Type B pancreatic cell (in vitro differentiated cells): ENCODE results near the gene GSTP1. TPM values are rescaled to one million over a fixed set of nuclear protein-coding genes. Genes with fewer than 3 reads are reported as not detected.

Experiments
- DNase-seq: peaks from one replicate; pipeline ENCODE4 v3.0.0; 2021; ENCODE audit warnings: mixed read lengths; ENCODE audit not compliant: unreplicated experiment; ENCODE audit errors: extremely low spot score
- H3K27ac Mint-ChIP-seq: 2 replicates; pipeline ENCODE4 v1.8.0; 2021; ENCODE audit warnings: mild to moderate bottlenecking, mixed read lengths
- H3K27me3 Mint-ChIP-seq: 2 replicates; pipeline ENCODE4 v1.8.0; 2021; ENCODE audit warnings: mixed read lengths
- H3K36me3 Mint-ChIP-seq: 2 replicates; pipeline ENCODE4 v1.8.0; 2021; ENCODE audit warnings: mixed read lengths
- H3K4me1 Mint-ChIP-seq: one replicate; pipeline ENCODE4 v1.8.0; 2021; ENCODE audit warnings: mixed read lengths; ENCODE audit not compliant: unreplicated experiment
- H3K4me3 Mint-ChIP-seq: 2 replicates; pipeline ENCODE4 v1.8.0; 2021; ENCODE audit warnings: mild to moderate bottlenecking, mixed read lengths
- H3K9me3 Mint-ChIP-seq: 2 replicates; pipeline ENCODE4 v1.8.0; 2021; ENCODE audit warnings: mixed read lengths
- CTCF ChIP-seq: fragments of 200-600 bp; sonication (generic); conservative IDR thresholded peaks from 2 replicates; pipeline ENCODE4 v1.5.0; 2021; ENCODE audit warnings: antibody characterized with exemption, mild to moderate bottlenecking
- total RNA-seq: library from RNA; stranded (reverse); gene quantifications from 2 replicates; pipeline ENCODE4 v1.2.1, GENCODE V29; 2021; ENCODE audit warnings: low replicate concordance

The GSTP1 gene
- total RNA-seq, 1 donor from 2014 or later: 1,009 TPM

DNA sequence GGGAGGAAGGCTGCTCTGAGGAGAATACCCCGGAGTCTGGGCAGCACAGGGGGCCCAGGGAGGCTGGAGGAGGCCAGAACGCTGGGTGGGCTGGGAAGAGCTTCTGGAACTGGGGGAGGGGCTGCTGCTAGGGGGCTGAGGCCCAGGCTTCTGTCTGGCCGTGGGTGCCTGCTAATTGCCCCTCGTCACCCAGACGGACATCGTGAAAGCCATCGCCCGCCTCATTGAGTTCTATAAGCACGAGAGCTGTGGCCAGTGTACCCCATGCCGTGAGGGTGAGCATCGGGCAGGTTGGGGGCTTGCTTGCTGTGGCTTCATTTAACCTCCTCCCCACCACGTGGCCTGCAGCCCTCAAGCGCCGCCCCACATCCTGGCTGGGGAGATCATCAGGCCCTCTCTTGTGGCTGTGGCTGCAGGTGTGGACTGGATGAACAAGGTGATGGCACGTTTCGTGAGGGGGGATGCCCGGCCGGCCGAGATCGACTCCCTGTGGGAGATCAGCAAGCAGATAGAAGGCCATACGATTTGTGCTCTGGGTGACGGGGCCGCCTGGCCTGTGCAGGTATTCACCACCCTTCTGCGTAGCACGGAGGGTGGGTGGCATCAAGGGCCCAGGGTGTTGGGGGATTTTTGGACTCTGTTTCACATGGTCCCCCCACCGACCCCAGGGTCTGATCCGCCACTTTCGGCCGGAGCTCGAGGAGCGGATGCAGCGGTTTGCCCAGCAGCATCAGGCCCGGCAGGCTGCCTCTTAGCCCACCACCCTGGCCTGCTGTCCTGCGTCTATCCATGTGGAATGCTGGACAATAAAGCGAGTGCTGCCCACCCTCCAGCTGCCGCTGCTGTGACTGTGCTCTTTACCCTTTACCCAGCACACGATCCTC is 28.3 kb downstream of the GSTP1 start:
- DNase-seq: no peak

GRCh38 chr11:67612751-67613150 is 29.1 kb downstream of the GSTP1 start:
- Mint-ChIP-seq H3K4me1 (peaks cover 9% of the 10 kb centered on the region), H3K27ac (peak overlapping the region; percentile 16), H3K4me3 (no peak overlapping the region), H3K9me3 (no peaks in the 10 kb centered on the region), H3K36me3 (no peaks in the 10 kb centered on the region), H3K27me3 (peaks cover 9% of the 10 kb centered on the region)
- TF ChIP-seq CTCF: no peak
- no peak for DNase-seq

More for the DNA sequence above, 28.3 kb downstream of the GSTP1 start:
- no peaks in the 10 kb centered on the region for H3K9me3 Mint-ChIP-seq
- no peak overlapping the region for H3K4me3 Mint-ChIP-seq
- no peaks in the 10 kb centered on the region for H3K36me3 Mint-ChIP-seq
- H3K4me1 Mint-ChIP-seq: peaks cover 1% of the 10 kb centered on the region
- no peak for TF ChIP-seq CTCF
- H3K27me3 Mint-ChIP-seq: peaks cover under 1% of the 10 kb centered on the region
- H3K27ac Mint-ChIP-seq: no peak overlapping the region

DNA sequence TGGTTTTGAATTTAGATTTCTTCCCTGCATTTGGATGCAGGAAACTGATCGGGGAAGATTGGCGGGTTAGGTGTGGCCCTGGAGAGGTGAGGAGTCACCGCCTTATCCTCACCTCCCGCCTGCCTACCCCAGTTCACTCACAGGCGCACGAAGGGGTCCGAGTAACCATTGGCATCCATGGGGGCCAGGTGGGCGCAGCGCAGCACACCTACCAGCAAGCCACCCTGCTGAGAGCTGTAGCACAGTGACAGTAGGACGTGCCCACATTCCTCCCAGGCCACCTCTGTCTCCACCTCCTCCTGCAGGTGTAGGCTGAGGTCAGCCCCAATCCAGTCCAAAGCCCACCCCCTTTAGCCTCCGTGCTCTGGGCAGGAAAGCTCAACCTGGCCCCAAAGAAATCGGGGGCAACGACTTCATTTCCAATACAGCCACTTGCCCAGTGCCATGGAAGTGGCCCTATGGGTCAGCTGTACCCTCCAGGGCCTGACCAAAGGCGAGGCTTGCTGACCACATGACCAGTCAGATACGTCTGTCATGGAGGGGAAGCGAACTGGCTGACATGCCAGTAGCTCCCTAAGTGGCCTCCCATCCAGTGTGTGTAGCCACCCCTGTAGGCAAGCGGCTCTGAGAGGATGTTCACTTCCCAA is 29.8 kb downstream of the GSTP1 start:
- H3K9me3 Mint-ChIP-seq: no peaks in the 10 kb centered on the region
- peaks cover 12% of the 10 kb centered on the region for H3K27me3 Mint-ChIP-seq
- no peak for TF ChIP-seq CTCF
- peaks cover 12% of the 10 kb centered on the region for H3K4me1 Mint-ChIP-seq
- H3K36me3 Mint-ChIP-seq: no peaks in the 10 kb centered on the region
- no peak overlapping the region for H3K4me3 Mint-ChIP-seq
- no peak for DNase-seq
- H3K27ac Mint-ChIP-seq: peak overlapping the region; percentile 16

DNA sequence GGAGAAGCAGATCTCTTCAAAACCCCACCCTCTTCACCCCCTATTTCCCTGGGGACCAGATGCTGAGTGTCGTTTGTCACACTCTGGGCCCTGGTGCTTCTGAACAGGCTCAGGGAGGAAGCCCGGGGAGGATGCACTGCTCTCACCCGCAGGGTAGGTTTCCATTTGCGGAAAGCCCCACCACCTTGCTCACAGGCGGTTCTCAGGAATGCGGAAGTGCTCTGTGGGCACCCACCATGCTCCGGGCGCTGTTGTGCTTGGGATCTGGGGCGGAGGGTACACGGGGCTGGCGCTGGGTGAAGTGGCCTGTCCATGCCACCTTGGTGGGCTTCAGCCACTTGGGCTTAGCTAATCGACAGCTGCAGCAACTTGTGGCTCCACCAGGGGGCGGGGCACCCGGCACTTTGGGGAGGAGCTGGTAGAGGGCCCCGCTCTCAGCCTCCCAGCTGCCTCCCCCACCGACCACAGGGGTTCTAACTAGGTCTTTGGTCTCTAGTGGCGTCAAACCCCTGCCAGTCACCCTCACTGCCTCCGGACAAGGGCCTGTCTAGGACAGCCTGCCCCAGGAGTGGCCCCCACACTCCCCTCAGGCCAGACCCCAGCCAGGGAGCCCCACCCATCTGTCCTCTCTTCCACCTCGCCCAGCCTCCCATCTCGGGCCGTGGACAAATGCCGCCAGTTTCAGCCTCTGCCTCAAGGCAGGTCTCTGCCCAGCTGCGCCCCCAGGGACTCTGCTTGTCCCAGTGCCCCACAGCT is 30.5 kb downstream of the GSTP1 start:
- Mint-ChIP-seq H3K27me3 (peaks cover 12% of the 10 kb centered on the region), H3K4me3 (peak overlapping the region; percentile 20), H3K4me1 (peaks cover 12% of the 10 kb centered on the region), H3K36me3 (no peaks in the 10 kb centered on the region), H3K9me3 (no peaks in the 10 kb centered on the region), H3K27ac (no peak overlapping the region)
- peak; percentile 82 for TF ChIP-seq CTCF
- DNase-seq: peak; percentile 83
